GM21576 (cell line): ENCODE measurements around the gene CENPQ.

Experiments used
- ATAC-seq: cut with Tn5 transposase; IDR thresholded peaks from one replicate; pipeline ENCODE4 v1.9.1; 2021; ENCODE audit warnings: mild to moderate bottlenecking, moderate library complexity; ENCODE audit not compliant: unreplicated experiment

CENPQ gene

GRCh38 chr6:49504666-49505065 is 41.5 kb downstream of the CENPQ start:
- ATAC-seq: no peak

GRCh38 chr6:49506569-49507111 is 43.5 kb downstream of the CENPQ start:
- ATAC-seq: no peak

DNA sequence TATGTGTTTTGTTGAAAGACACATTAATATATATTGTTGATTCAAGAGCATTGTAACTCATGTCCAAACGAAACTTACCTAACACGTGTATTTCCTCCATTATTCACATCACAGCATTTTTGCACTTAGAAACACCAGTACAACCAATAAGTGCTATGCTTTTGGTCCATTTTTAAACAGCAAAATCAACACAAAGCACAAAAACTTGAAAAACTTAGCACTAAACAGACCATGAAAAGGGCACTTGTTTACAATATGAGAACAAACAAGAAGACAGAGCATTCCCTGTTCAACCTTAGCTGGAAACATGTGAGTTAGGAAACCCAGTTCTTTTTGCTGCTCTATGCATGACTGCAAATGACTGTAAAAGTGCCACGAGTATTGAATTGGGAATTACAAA is 46.2 kb downstream of the CENPQ start:
- no peak for ATAC-seq

GRCh38 chr6:49513153-49513989 is 50.2 kb downstream of the CENPQ start:
- no peak for ATAC-seq

- ATAC-seq: no peak
These were observed 51.7 kb downstream of the CENPQ start for GRCh38 chr6:49514571-49515484.

DNA sequence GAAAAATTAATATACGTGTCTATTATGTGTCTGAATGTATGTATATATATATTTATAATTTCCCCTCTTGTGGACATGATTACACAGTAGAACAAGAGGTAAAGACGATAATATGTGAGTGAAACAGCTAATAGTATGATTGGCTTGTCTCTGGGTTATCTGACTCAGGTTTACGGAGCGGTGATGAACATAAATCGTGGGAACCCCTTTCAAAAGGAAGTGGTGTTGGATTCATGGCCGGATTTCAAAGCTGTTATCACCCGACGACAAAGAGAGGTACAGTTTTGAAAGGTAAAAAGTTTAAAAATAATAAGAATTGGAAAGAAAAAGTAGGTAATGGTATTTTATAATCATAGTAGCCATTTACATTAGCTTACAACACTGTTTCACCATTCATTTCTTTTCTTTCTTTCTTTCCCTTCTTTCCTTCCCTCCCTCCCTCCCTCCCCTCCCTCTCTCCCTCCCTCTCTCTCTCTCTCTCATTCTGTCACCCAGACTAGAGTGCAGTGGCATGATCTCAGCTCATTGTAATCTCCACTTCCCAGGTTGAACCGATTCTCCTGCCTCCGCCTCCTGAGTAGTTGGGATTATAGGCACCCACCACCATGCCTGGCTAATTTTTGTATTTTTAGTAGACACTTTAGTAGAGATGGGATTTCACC is 52.4 kb downstream of the CENPQ start:
- ATAC-seq: no peak

DNA sequence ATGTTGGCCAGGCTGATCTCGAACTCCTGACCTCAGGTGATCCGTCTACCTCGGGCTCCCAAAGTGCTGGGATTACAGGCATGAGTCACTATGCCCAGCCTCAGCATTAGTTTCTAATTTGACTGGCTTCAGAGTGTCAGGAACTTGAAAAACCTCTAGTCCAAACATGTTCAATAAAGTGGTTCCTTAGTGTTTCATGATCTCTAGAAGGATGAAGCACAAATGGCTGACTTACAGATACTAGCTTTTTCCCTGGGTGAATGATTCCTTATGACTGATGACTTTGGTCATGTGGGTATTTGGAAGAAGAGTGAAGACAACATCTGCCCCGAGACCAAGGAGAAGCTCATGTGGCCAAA is 53.0 kb downstream of the CENPQ start:
- ATAC-seq: no peak

DNA sequence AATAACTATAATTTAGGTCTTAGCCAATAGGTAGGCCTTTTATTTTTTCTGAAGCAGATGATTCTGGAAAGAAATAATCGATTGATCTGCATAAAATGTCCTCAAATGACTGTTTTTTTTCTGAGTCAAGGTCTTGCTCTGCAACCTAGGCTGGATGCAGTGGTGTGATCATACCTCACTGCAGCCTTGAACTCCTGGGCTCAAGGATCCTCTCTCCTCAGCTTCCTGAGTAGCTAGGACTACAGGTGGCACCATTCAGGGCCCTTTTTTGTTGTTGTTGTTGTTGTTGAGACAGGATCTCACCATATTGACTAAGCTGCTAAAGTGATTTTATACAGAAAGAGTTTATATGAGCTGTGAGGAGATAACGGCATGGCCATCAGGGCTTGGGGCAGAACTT is 54.7 kb downstream of the CENPQ start:
- ATAC-seq: no peak

- ATAC-seq: peak; percentile 96
These were observed 56.5 kb downstream of the CENPQ start for GRCh38 chr6:49519660-49520059.

- ATAC-seq: no peak
These were observed 59.8 kb downstream of the CENPQ start for GRCh38 chr6:49522710-49523593.

DNA sequence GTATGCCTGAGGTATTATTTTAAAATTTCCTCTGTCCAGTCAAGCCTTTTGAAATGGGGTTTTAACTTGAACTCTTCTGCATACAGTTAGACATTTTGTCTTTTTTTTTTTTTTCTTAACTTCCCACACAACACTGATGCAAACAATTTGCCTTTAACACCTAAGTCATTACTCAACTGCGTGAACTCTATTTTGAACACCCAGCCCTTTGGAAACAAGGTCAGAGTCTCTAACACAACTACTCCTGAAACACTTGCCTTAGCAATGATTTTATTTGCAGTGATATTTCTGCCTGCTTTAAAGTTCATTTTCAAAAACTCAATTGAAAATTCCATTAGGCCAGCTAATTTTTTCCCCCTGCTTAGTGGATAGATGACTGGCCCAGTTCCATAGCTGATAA is 60.7 kb downstream of the CENPQ start:
- ATAC-seq: no peak

DNA sequence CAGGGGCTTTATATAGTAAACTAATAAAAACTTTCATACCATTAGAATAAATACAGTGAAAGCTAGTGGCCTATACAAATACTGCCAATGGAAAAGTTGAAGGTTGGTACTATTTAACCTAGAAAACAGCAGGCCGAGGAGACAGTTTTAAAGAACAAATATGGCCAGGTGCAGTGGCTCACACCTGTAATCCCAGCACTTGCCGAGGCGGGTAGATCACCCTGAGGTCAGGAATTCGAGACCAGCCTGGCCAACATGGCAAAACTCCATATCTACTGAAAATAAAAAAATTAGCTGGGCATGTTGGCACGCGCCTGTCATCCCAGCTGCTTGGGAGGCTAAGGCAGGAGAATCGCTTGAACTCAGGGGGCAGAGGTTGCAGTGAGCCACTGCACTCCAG is 61.4 kb downstream of the CENPQ start:
- no peak for ATAC-seq

- no peak for ATAC-seq
These were observed 63.4 kb downstream of the CENPQ start for GRCh38 chr6:49526598-49526997.

DNA sequence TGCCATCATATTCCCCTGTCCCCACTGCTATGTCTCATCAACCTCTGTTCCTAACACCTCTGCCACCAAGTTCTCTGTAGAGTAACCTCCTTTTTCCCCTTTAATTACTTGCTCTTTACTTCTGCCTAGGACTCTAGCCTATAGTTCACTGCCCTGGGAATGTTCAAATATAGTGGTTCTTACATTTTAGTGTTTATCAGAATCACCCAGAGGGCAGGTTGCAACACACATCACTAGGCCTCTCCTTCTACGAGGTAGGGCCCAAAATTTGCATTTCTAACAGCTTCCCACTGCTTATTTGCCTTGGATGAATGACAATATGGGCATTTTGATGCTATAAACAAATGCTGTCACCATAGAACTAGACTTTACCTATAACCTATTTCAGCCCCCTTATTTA is 64.2 kb downstream of the CENPQ start:
- ATAC-seq: no peak

GRCh38 chr6:49528571-49528970 is 65.4 kb downstream of the CENPQ start:
- ATAC-seq: no peak

DNA sequence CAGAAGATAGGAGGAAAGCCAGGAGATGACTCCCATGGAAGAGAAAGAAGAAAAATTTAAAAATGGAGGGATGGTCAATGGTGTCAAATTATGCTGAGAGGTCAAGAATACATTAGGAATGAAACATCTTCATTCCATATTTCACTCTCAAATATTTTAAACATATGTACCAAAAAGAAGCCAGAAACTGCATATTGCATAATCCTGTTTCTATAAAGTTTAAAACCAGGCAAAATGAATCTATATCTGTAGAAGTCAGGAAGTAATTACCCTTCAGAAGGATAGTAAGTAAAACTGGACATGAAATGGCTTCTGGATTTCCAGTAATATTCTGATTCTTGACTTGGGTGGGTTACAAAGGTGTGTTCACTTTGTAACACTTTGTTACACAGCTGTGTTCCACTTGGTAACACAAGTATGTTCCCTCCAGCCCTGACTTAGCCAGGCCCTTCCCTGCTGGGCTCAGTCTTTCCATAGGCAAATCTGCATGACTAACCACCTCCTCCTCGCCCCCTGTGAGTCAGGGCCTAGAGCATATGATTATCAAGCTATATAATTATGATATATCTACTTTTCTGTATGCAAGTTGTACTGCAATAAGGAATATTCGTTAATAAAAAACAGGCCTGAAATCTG is 67.1 kb downstream of the CENPQ start:
- no peak for ATAC-seq

DNA sequence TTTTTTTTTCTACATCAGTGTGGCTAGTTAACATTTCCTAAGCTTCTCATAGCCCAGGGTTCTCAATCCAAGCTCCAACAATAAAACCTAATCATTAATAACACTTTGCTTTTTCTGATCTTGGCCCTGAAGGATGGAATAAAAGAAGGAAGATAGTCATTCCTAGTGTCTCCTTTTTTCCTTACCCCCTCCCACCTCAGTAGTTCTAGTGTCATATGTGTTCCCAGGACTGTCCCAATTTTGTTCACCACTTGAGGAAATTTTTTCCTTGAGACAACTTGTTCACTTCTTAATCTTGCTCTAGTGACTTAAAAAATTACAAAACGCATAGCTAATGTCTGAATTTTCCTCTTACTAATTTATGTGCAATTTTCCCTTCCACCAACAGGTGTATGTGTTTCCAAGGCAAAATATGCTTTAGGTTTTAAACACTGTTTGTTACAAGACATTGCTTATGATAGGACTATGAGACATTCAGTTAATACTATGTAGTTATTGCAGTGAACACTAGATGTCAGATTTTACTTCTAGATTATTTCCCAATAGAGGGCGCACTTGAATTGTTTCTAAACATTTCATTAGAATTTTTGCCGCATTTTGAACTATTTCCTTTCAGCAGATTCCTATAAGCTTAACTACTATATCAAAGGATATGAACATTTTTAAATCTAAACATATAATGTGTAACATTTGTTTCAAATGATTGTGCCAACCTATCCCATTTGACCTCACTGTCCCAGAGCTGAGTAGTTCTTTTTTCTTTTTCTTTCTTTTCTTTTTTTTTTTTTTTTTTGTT is 68.8 kb downstream of the CENPQ start:
- ATAC-seq: peak; percentile 98

DNA sequence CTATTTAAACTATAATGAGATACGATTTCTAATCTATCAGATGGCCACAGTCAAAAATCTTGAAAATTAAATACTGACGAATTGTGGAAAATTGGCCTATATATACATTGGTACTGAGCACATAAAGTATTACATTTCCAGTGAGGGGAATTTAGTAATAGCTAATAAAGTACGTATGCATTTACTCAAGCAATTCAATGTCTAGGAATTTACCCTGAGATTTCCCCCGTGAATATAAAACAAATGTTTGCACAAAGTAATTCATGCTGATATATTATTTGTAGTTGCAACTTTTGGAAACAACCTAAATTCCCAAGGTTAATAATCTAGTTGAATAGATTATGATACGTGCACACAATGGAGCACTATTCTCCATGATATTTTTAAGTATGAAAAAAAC is 72.6 kb downstream of the CENPQ start:
- no peak for ATAC-seq

GRCh38 chr6:49539102-49539501 is 75.9 kb downstream of the CENPQ start:
- ATAC-seq: no peak
